HG02884 (cell line): ENCODE data around the gene BICDL1.
"Not testable (repeated sequence)": the region's sequence is repeated elsewhere in the genome, so short reads cannot be mapped to it uniquely, and the experiment has no call there.

Source experiments
- ATAC-seq: cut with Tn5 transposase; IDR thresholded peaks from one replicate; pipeline ENCODE4 v1.9.1; 2021; ENCODE audit warnings: mild to moderate bottlenecking, moderate library complexity; ENCODE audit not compliant: unreplicated experiment

The BICDL1 gene

DNA sequence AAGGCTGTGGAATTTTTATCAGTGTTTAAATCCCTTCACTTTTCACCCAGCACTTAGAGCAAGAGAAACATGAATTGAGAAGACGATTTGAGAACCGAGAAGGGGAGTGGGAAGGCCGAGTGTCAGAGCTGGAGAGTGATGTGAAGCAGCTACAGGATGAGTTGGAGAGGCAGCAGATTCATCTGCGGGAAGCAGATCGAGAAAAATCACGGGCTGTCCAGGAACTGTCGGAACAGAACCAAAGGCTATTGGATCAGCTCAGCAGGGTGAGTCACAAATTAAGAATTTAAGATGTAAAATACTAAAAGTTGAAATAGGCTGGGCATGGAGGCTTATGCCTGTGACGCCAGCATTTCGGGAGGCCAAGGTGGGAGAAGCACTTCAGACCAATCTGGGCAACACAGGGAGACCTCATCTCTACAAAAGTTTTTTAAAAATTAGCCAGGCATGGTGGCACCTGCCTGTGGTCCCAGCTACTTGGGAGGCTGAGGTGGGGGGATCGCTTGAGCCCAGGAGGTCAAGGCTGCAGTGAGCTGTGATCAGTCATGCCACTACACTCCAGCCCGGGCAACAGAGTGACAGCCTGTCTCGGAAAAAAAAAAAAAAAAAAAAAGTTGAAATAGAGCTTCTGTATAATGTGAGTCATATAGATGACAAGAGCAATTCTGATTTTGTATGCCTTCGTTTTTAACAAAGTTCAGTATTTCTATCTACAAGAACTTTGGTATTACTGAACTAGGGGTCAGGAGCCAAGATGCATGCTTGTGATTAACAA, 9.6 kb downstream of the BICDL1 start:
- no peak for ATAC-seq

DNA sequence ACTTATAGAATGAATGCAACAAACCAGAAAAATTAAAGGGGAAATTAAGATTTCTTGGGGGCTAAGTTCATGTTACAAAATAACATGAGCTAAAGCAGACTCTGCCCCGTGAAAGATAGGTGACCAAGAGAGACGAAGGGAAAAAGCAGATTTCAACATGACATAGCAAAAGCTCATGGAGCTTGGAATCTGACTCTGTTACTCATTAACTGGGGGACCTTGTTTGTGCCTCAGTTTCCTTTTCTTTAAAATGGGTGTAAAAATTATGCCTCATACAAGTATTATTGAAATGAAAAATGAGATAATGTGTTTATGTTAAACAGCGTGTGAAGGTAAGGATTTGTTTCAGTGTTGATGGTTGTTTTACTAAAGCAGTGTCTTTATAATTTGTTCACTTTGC, 11.5 kb downstream of the BICDL1 start:
- ATAC-seq: no peak

- no peak for ATAC-seq
Observed at GRCh38 chr12:120006258-120006975, 17.4 kb downstream of the BICDL1 start.

- no peak for ATAC-seq
Observed at GRCh38 chr12:120007272-120007671, 18.2 kb downstream of the BICDL1 start.

- no peak for ATAC-seq
Observed at GRCh38 chr12:120010661-120011230, 21.7 kb downstream of the BICDL1 start.

- peak; percentile 76 for ATAC-seq
Observed at GRCh38 chr12:120012067-120012621, 23.1 kb downstream of the BICDL1 start.

DNA sequence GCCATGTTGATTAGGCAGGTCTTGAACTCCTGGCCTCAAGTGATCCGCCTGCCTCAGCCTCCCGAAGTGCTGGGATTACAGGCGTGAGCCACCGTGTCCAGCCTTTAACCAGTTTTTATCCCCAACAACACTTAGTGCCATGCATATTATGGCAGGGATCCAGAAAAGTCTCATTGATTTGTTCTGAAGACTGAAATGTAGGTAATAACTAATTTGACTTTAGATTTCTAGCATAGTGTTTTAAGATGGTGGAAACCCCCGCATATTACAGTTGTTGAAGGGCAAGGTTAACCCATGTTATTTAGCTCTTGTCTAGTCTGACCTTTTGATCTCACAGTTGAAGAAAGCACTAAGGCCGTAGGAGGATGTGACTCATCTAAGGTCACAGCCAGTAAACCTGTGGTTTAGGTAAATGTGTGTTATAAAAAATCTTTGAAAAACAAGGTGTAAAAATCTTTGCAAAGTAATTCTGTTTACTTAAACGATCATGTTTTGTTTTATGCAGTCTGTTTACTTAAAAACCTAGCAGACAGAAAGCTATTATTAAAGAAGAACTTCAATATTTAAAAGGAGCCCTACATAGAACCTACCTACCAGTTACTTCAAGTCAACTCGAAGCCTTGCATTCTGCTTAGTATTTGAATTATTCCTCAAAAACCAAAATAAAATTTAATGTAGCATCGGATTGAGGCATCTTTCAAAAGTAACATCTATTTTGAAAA, 24.8 kb downstream of the BICDL1 start:
- no peak for ATAC-seq

DNA sequence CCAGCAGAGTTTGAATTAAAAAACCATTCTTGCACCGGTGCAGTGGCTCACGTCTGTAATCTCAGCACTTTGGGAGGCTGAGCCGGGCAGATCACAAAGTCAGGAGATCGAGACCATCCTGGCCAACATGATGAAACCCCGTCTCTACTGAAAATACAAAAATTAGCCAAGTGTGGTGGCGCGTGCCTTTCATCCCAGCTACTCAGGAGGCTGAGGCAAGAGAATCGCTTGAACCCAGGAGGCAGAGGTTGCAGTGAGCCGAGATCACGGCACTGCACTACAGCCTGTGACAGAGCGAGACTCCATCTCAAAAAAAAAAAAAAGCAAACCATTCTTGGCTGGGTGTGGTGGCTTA, 25.3 kb downstream of the BICDL1 start:
- ATAC-seq: not testable (repeated sequence)

- no peak for ATAC-seq
Observed at GRCh38 chr12:120015313-120015712, 26.3 kb downstream of the BICDL1 start.

GRCh38 chr12:120016199-120016598, 27.2 kb downstream of the BICDL1 start:
- ATAC-seq: not testable (repeated sequence)

DNA sequence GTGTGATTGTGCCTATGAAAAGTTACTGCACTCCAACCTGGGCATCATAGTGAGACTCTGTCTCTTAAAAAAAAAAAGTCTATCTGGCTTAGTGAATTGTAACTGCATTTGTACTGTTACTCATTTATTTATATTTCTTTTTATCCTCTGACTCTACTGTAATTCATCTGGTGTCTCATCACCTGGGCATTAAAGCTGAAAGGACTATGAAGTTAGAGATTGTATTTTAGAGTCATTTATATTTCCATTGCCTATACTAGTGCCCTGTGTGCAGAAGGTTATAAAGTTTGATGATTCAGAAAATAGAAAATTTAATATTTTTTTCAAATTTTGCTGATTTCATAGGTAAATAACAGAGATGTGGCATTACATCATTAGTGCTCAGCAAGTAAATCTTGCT, 30.2 kb downstream of the BICDL1 start:
- no peak for ATAC-seq

DNA sequence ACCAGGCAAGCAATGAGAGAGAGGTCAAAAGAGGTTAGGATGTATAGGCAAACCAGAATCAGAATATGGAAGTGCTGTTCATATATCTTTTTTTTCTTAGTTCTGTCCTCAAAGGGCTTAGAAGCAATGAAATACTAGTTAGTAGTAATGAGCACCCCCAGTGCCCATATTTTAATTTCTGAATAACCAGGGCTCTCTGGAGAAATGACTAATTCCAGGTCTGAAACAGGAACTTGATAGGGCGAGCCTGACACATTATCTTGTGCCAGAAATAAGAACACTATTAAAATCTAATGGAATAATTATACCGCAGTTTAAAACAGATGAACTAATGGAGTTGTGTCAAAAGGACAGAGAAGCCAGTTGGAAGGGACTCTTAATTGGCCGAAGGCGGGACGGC, 30.9 kb downstream of the BICDL1 start:
- ATAC-seq: no peak

DNA sequence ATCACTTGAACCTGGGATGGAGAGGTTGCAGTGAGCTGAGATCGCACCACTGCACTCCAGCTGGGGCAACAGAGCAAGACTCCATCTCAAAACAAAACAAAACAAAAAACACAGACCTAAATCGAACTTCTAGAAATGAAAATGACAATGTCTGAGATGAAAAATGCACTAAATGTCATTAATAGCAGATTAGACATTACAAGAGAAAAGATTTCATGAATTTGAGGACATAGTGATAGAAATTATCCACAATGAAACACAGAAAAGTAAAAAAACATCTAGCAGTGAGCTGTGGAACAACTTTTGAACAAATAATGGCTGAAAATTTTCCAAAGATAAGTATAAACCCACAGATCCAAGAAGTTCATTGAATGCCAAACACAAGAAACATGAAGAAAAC, 35.2 kb downstream of the BICDL1 start:
- ATAC-seq: no peak

DNA sequence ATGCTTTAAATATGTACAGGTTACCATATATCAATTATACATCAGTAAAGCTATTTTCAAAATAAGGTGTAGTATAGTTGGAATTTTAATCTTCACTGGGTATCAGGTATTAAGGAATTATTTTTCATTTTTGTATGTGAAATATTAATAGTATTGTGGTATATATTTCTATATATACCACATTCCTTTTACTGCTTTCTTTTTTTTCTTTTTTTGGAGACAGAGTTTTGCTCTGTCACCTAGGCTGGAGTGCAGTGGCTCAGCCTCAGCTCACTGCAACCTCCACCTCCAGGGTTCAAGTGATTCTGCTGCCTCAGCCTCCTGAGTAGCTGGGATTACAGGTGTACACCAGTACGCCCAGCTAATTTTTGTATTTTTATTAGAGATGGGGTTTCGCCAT, 36.6 kb downstream of the BICDL1 start:
- ATAC-seq: no peak

- ATAC-seq: no peak
Observed at GRCh38 chr12:120032242-120032641, 43.2 kb downstream of the BICDL1 start.

GRCh38 chr12:120037851-120038250, 48.8 kb downstream of the BICDL1 start:
- no peak for ATAC-seq

GRCh38 chr12:120039711-120040110, 50.7 kb downstream of the BICDL1 start:
- ATAC-seq: no peak

DNA sequence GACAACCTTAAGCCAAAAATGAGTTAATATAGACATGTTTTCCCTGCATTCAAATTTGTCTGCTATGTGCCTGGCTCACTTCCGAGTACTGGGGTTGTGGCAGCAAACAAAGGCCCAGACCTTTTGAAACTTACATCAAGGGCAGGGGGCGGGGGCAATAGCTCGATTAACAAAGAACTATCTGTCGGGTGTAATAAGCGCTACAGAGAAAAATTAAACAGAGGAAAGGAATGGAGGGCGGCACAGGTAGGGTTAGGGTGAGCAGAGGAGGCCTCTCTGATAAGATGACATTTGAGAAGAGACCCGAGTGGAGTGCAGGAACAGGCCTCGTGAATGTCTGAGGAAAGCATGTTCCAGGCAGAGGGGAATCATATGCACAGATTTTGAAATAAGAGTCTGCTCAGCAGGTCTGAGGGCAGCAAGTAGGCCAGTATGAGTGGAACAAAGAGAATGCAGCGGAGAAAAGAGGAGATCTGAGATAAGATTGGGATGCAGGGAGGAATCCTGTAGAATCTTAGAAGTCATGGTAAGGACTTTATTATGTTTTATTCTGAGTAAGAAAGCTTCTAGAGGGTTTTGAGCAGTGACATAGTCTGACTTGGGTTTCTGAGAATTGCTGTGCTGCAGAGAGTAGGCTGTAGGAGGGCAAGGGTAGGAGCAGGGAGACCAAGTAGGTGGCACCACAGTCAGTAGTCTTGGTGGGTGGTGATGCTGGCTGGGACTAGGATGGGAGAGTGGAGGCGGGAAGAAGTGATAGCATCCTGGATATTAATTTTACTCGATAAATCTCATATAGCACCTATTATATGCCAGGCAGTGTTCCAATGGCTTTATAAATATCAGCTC, 52.6 kb downstream of the BICDL1 start:
- ATAC-seq: no peak

DNA sequence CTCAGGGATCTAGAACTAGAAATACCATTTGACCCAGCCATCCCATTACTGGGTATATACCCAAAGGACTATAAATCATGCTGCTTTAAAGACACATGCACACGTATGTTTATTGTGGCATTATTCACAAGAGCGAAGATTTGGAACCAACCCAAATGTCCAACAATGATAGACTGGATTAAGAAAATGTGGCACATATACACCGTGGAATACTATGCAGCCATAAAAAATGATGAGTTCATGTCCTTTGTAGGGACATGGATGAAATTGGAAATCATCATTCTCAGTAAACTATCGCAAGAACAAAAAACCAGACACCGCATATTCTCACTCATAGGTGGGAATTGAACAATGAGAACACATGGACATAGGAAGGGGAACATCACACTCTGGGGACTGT, 56.3 kb downstream of the BICDL1 start:
- ATAC-seq: not testable (repeated sequence)

- no peak for ATAC-seq
Observed at GRCh38 chr12:120047072-120047471, 58.0 kb downstream of the BICDL1 start.
